SK-N-SH treated with all-trans-retinoic acid at 6 μM for 48 hours (cell line): ENCODE measurements around the gene COL6A3.
A peak's percentile ranks its signal among the peaks of the same experiment; 100 is the strongest.

Source experiments
- ATAC-seq: fragments of 200-7000 bp; cut with Tn5 transposase; 3 replicates; pipeline ENCODE4 v1.9.1; 2020; ENCODE audit warnings: mild to moderate bottlenecking, moderate library complexity
- ARNTL ChIP-seq: fragments of 450-650 bp; formaldehyde crosslinking; IDR thresholded peaks from 2 replicates; pipeline ENCODE4 v1.5.0; 2020; ENCODE audit warnings: low read depth, mild to moderate bottlenecking, moderate library complexity, borderline replicate concordance
- BACH2 ChIP-seq: fragments of 250-450 bp; sonication (Bioruptor Pico); IDR thresholded peaks from 2 replicates; pipeline ENCODE4 v1.9.0; 2021; ENCODE audit warnings: mild to moderate bottlenecking, borderline replicate concordance
- CSRNP3 ChIP-seq: fragments of 250-450 bp; sonication (Bioruptor Pico); IDR thresholded peaks from 2 replicates; pipeline ENCODE4 v1.5.1; 2021; ENCODE audit warnings: mild to moderate bottlenecking, moderate library complexity
- ESRRG ChIP-seq: fragments of 250-450 bp; sonication (Bioruptor Pico); IDR thresholded peaks from 2 replicates; pipeline ENCODE4 v1.6.1; 2021; ENCODE audit warnings: mild to moderate bottlenecking
- ISL1 ChIP-seq: fragments of 250-450 bp; sonication (Bioruptor Pico); IDR thresholded peaks from 2 replicates; pipeline ENCODE4 v2.1.2; 2022; ENCODE audit warnings: mild to moderate bottlenecking, moderate library complexity
- PATZ1 ChIP-seq: fragments of 250-450 bp; sonication (Bioruptor Pico); IDR thresholded peaks from 2 replicates; pipeline ENCODE4 v1.8.0; 2020; ENCODE audit warnings: mild to moderate bottlenecking, moderate library complexity, borderline replicate concordance
- PPARA ChIP-seq: fragments of 250-450 bp; sonication (Bioruptor Pico); IDR thresholded peaks from 2 replicates; pipeline ENCODE4 v1.5.0; 2020; ENCODE audit warnings: mild to moderate bottlenecking, borderline replicate concordance
- RARB ChIP-seq: fragments of 250-450 bp; sonication (Bioruptor Pico); IDR thresholded peaks from 2 replicates; pipeline ENCODE4 v1.8.0; 2021; ENCODE audit warnings: mild to moderate bottlenecking, moderate library complexity
- SNAI2 ChIP-seq: fragments of 250-450 bp; sonication (Bioruptor Pico); IDR thresholded peaks from 2 replicates; pipeline ENCODE4 v1.5.0; 2020; ENCODE audit warnings: mild to moderate bottlenecking, moderate library complexity
- TCF4 ChIP-seq: fragments of 250-450 bp; sonication (Bioruptor Pico); IDR thresholded peaks from 2 replicates; pipeline ENCODE4 v1.8.0; 2021; ENCODE audit warnings: mild to moderate bottlenecking, moderate library complexity, borderline replicate concordance
- TOX ChIP-seq: fragments of 250-450 bp; sonication (Bioruptor Pico); IDR thresholded peaks from 2 replicates; pipeline ENCODE4 v1.8.0; 2021; ENCODE audit warnings: mild to moderate bottlenecking, moderate library complexity, borderline replicate concordance
- TSHZ2 ChIP-seq: fragments of 250-450 bp; sonication (Bioruptor Pico); IDR thresholded peaks from 2 replicates; pipeline ENCODE4 v1.5.0; 2020; ENCODE audit warnings: mild to moderate bottlenecking, moderate library complexity
- ZC3H10 ChIP-seq: fragments of 250-450 bp; sonication (Bioruptor Pico); IDR thresholded peaks from 2 replicates; pipeline ENCODE4 v1.5.1; 2021; ENCODE audit warnings: mild to moderate bottlenecking, moderate library complexity
- ZFP3 ChIP-seq: fragments of 250-450 bp; sonication (Bioruptor Pico); IDR thresholded peaks from 2 replicates; pipeline ENCODE4 v1.5.0; 2020; ENCODE audit warnings: mild to moderate bottlenecking, moderate library complexity
- ZFP30 ChIP-seq: fragments of 450-650 bp; formaldehyde crosslinking; IDR thresholded peaks from 2 replicates; pipeline ENCODE4 v1.5.0; 2022; ENCODE audit warnings: mild to moderate bottlenecking, moderate library complexity
- ZNF565 ChIP-seq: fragments of 450-650 bp; formaldehyde crosslinking; conservative IDR thresholded peaks from 2 replicates; pipeline ENCODE4 v1.5.0; 2020; ENCODE audit warnings: low read depth, mild to moderate bottlenecking, moderate library complexity
- ZNF70 ChIP-seq: fragments of 450-650 bp; formaldehyde crosslinking; IDR thresholded peaks from 2 replicates; pipeline ENCODE4 v1.5.0; 2020; ENCODE audit warnings: mild to moderate bottlenecking, moderate library complexity
- ZNF8 ChIP-seq: fragments of 450-650 bp; formaldehyde crosslinking; IDR thresholded peaks from 2 replicates; pipeline ENCODE4 v1.5.0; 2020; ENCODE audit warnings: mild to moderate bottlenecking, moderate library complexity
- TF ChIP-seq, protein P1 (sequence below): fragments of 250-450 bp; sonication (Bioruptor Pico); IDR thresholded peaks from 2 replicates; pipeline ENCODE4 v1.8.0; 2021; ENCODE audit warnings: low read depth, mild to moderate bottlenecking, moderate library complexity, borderline replicate concordance

Gene COL6A3

DNA sequence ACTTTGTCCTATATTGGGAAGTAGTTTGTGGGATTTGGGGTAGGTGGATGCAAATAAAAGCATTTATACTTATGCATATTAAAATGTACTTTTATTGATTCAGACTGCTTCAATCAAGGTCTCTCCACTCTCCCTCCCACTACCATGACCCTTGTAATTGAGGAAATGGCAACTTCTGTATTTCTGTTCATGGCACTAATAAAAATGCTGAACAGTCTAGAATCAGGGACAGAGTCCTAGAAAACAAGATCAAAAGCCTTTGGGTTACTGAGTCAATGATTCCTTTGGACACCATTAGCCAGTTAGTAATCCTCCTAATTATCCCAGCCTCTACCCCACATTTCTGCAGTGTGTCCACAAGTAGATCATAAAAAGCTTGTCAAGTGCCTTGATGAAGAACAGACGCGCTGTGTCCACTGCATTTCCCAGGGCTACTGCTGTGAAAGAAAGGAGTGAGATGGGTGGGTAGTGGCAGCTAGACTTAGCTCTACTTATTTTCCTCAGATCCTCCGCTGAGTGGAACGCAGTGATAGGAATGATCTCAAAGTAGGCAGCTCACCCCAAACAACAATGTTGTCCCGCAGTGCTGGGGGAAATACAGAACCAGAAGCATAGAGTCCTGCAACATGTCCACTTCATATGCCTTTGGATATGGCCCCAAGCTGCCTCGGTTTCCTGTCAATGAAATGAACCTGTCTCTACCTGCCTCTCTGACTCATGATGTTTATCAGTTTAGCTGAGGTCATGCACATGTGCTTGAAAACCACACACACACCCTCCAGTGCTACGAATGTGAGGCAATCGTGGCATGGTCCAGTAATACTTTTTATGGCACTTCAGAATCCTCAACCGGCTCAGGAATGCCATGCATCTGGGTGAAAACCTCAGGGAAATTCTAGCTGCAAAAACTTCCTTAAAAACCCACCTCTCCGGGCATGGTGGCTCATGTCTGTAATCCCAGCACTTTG is 115.5 kb downstream of the COL6A3 start:
- ATAC-seq: peak; percentile 7; the same call in 1 of the 3 replicates
- no peak for TF ChIP-seq ZNF70 (CRISPR knock-in tag)
- peak; percentile 53; the same call in 1 of the 2 replicates for TF ChIP-seq TCF4 (CRISPR knock-in tag)
- no peak for TF ChIP-seq TOX (CRISPR knock-in tag)

DNA sequence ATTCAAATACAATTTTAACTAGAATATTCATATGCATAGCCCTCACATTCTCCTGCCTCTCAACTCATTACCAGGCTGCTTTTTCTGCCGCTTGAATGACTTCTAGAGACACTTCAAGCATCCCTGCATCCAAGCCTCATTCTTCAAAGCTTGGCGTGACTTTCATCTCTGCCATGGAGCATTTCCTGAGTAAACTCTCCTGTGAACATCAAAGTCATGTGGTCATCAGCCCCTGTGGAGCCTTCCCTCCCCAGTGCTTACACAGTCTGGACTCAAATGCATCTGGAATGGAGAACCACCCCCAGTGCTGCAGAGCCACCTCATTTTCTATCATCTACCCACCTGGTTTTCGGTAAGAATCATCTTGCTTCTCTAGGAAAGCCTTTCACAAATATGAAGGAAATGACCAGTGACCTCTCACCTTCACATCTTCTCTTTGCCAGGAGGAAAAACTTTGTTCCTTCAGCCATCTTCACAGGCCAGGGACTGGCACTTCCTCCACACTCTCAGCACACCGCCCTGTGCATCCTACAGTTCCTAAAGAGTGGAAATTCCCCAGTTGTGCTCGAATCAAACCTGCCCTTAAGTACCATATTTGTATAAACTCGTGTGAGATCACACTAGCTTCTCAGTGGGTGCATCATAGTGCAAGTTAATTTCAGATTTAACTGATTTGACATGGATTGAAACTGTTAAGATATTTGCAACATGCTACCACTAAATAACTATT is 116.4 kb downstream of the COL6A3 start:
- ATAC-seq: no peak

More for the DNA sequence above, 116.4 kb downstream of the COL6A3 start:
- TF ChIP-seq ZNF8 (CRISPR knock-in tag): no peak
- no peak for TF ChIP-seq ISL1 (CRISPR knock-in tag)
- TF ChIP-seq ZC3H10 (CRISPR knock-in tag): no peak
- TF ChIP-seq TSHZ2 (CRISPR knock-in tag): no peak
- TF ChIP-seq ESRRG (CRISPR knock-in tag): no peak
- TF ChIP-seq ZFP30 (CRISPR knock-in tag): no peak
- no peak for TF ChIP-seq ZNF565 (CRISPR knock-in tag)
- TF ChIP-seq ARNTL (CRISPR knock-in tag): no peak
- TF ChIP-seq, protein P1, sequence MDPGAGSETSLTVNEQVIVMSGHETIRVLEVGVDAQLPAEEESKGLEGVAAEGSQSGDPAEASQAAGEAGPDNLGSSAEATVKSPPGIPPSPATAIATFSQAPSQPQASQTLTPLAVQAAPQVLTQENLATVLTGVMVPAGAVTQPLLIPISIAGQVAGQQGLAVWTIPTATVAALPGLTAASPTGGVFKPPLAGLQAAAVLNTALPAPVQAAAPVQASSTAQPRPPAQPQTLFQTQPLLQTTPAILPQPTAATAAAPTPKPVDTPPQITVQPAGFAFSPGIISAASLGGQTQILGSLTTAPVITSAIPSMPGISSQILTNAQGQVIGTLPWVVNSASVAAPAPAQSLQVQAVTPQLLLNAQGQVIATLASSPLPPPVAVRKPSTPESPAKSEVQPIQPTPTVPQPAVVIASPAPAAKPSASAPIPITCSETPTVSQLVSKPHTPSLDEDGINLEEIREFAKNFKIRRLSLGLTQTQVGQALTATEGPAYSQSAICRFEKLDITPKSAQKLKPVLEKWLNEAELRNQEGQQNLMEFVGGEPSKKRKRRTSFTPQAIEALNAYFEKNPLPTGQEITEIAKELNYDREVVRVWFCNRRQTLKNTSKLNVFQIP: no peak
- no peak for TF ChIP-seq SNAI2
- no peak for TF ChIP-seq PATZ1 (CRISPR knock-in tag)
- no peak for TF ChIP-seq ZNF70 (CRISPR knock-in tag)
- TF ChIP-seq TCF4 (CRISPR knock-in tag): no peak
- no peak for TF ChIP-seq TOX (CRISPR knock-in tag)
- no peak for TF ChIP-seq ZFP3 (CRISPR knock-in tag)
- no peak for TF ChIP-seq PPARA (CRISPR knock-in tag)
- TF ChIP-seq BACH2: no peak
- TF ChIP-seq RARB: no peak
- no peak for TF ChIP-seq CSRNP3 (CRISPR knock-in tag)
- TF ChIP-seq, all 23 proteins: peak for 0
